Mucosa of rectum (tissue), 2 donors: ENCODE measurements around the gene LRRC8C.
"Not testable (repeated sequence)": the region's sequence is repeated elsewhere in the genome, so short reads cannot be mapped to it uniquely, and the experiment has no call there.

Source experiments
- H3K27ac ChIP-seq, 2 donors: one replicate each; pipeline ENCODE4 v1.7.0; 2013; ENCODE audit warnings: inconsistent platforms in 2 of 2, low read depth in 2 of 2, low read length in 2 of 2
- H3K27me3 ChIP-seq, 2 donors: one replicate each; pipeline ENCODE4 v1.7.0; 2013; ENCODE audit warnings: low read length in 2 of 2; ENCODE audit not compliant: control insufficient read depth in 2 of 2, insufficient read depth in 2 of 2
- H3K36me3 ChIP-seq, 2 donors: one replicate each; pipeline ENCODE4 v1.7.0; 2013; ENCODE audit warnings: low read length in 2 of 2; ENCODE audit not compliant: control insufficient read depth in 2 of 2, insufficient read depth in 2 of 2
- H3K4me1 ChIP-seq, 2 donors: one replicate each; pipeline ENCODE4 v1.7.0; 2013; ENCODE audit warnings: low read length in 2 of 2, mild to moderate bottlenecking in 1 of 2; ENCODE audit not compliant: control insufficient read depth in 2 of 2, insufficient read depth in 2 of 2
- H3K4me3 ChIP-seq, 2 donors: one replicate each; pipeline ENCODE4 v1.7.0; 2013; ENCODE audit warnings: low read length in 2 of 2
- H3K9ac ChIP-seq, 2 donors: one replicate each; pipeline ENCODE4 v1.7.0; 2013; ENCODE audit warnings: low read length in 2 of 2, low read depth in 1 of 2, mild to moderate bottlenecking in 1 of 2
- H3K9me3 ChIP-seq, 2 donors: one replicate each; pipeline ENCODE4 v1.7.0; 2013; ENCODE audit warnings: low read length in 2 of 2; ENCODE audit not compliant: control insufficient read depth in 2 of 2
- donor health status: healthy.
- donor health status: Normal muscosa, but diverticular disease.

Gene LRRC8C

GRCh38 chr1:89632657-89633247, at the start of gene LRRC8C:
Gene LRRC8C (plus strand): TSS chr1:89633120. CDS start chr1:89686474, 53,354 bp downstream.
- H3K27me3 ChIP-seq = no peaks in the 10 kb centered on the region
- H3K4me3 ChIP-seq = peak within 1 kb of the TSS; percentile 78
- peak within 1 kb of the TSS; percentile 69 to 81 for H3K27ac ChIP-seq
- H3K9me3 ChIP-seq = no peaks in the 10 kb centered on the region
- peaks cover 5 to 11% of the 10 kb centered on the region in 2 donors for H3K4me1 ChIP-seq
- H3K36me3 ChIP-seq = no peaks in the 10 kb centered on the region
- peak within 1 kb of the TSS; percentile 71 to 82 for H3K9ac ChIP-seq

- H3K36me3 ChIP-seq = peaks cover 13 to 19% of the 10 kb centered on the region in 2 donors
Measured at GRCh38 chr1:89584211-89584610, 48.7 kb upstream of the LRRC8C start.

GRCh38 chr1:89584781-89585180, 48.1 kb upstream of the LRRC8C start:
- no peak overlapping the region for H3K9ac ChIP-seq
- peaks cover 13 to 18% of the 10 kb centered on the region in 2 donors for H3K36me3 ChIP-seq
- no peak overlapping the region for H3K27ac ChIP-seq
- no peaks in the 10 kb centered on the region for H3K4me1 ChIP-seq
- no peaks in the 10 kb centered on the region for H3K27me3 ChIP-seq
- H3K4me3 ChIP-seq = no peak overlapping the region
- no peaks in the 10 kb centered on the region for H3K9me3 ChIP-seq

More at GRCh38 chr1:89584211-89584610, 48.7 kb upstream of the LRRC8C start:
- Histone ChIP-seq H3K4me1 (no peaks in the 10 kb centered on the region), H3K9ac (no peak overlapping the region), H3K27me3 (no peaks in the 10 kb centered on the region), H3K9me3 (no peaks in the 10 kb centered on the region), H3K4me3 (no peak overlapping the region), H3K27ac (no peak overlapping the region)

GRCh38 chr1:89587729-89588161, 45.2 kb upstream of the LRRC8C start:
- no peak overlapping the region for H3K27ac ChIP-seq
- no peak overlapping the region for H3K4me3 ChIP-seq
- no peaks in the 10 kb centered on the region for H3K9me3 ChIP-seq
- H3K36me3 ChIP-seq = peaks cover 9 to 13% of the 10 kb centered on the region in 2 donors
- H3K27me3 ChIP-seq = no peaks in the 10 kb centered on the region
- H3K4me1 ChIP-seq = no peaks in the 10 kb centered on the region
- no peak overlapping the region for H3K9ac ChIP-seq

GRCh38 chr1:89588480-89588879, 44.4 kb upstream of the LRRC8C start:
- Histone ChIP-seq H3K36me3 (peaks cover 4 to 9% of the 10 kb centered on the region in 2 donors), H3K9ac (no peak overlapping the region), H3K4me3 (no peak overlapping the region), H3K9me3 (no peaks in the 10 kb centered on the region), H3K4me1 (no peaks in the 10 kb centered on the region), H3K27me3 (no peaks in the 10 kb centered on the region), H3K27ac (no peak overlapping the region)

GRCh38 chr1:89589515-89589914, 43.4 kb upstream of the LRRC8C start:
- Histone ChIP-seq H3K27me3 (no peaks in the 10 kb centered on the region), H3K36me3 (peaks cover 0 to 2% of the 10 kb centered on the region in 2 donors)

GRCh38 chr1:89590341-89591080, 42.4 kb upstream of the LRRC8C start:
- no peak overlapping the region for H3K27ac ChIP-seq
- H3K36me3 ChIP-seq = no peaks in the 10 kb centered on the region
- H3K4me3 ChIP-seq = no peak overlapping the region
- H3K4me1 ChIP-seq = no peaks in the 10 kb centered on the region
- no peak overlapping the region for H3K9ac ChIP-seq
- H3K9me3 ChIP-seq = no peaks in the 10 kb centered on the region
- H3K27me3 ChIP-seq = no peaks in the 10 kb centered on the region

More at GRCh38 chr1:89589515-89589914, 43.4 kb upstream of the LRRC8C start:
- no peak overlapping the region for H3K27ac ChIP-seq
- no peak overlapping the region for H3K4me3 ChIP-seq
- no peaks in the 10 kb centered on the region for H3K9me3 ChIP-seq
- no peak overlapping the region for H3K9ac ChIP-seq
- no peaks in the 10 kb centered on the region for H3K4me1 ChIP-seq

GRCh38 chr1:89592861-89593302, 40.0 kb upstream of the LRRC8C start:
- not testable (repeated sequence) for H3K27ac ChIP-seq, H3K27me3 ChIP-seq, H3K4me3 ChIP-seq, H3K4me1 ChIP-seq, H3K36me3 ChIP-seq, H3K9ac ChIP-seq, H3K9me3 ChIP-seq

- Histone ChIP-seq H3K4me3 (no peak overlapping the region), H3K36me3 (no peaks in the 10 kb centered on the region), H3K27ac (no peak overlapping the region)
Measured at GRCh38 chr1:89594096-89594740, 38.7 kb upstream of the LRRC8C start.

GRCh38 chr1:89596698-89597097, 36.2 kb upstream of the LRRC8C start:
- Histone ChIP-seq H3K4me1 (no peaks in the 10 kb centered on the region), H3K27ac (no peak overlapping the region), H3K4me3 (no peak overlapping the region), H3K9me3 (no peaks in the 10 kb centered on the region), H3K9ac (no peak overlapping the region), H3K27me3 (no peaks in the 10 kb centered on the region), H3K36me3 (no peaks in the 10 kb centered on the region)

More at GRCh38 chr1:89594096-89594740, 38.7 kb upstream of the LRRC8C start:
- Histone ChIP-seq H3K27me3 (no peaks in the 10 kb centered on the region), H3K9me3 (no peaks in the 10 kb centered on the region), H3K4me1 (no peaks in the 10 kb centered on the region), H3K9ac (no peak overlapping the region)
